GM19043 (cell line): ENCODE data around the gene SLC22A24.
"Not testable (repeated sequence)": the region's sequence is repeated elsewhere in the genome, so short reads cannot be mapped to it uniquely, and the experiment has no call there.

Source experiments
- ATAC-seq: cut with Tn5 transposase; IDR thresholded peaks from one replicate; pipeline ENCODE4 v1.9.1; 2021; ENCODE audit warnings: low read depth; ENCODE audit not compliant: unreplicated experiment

The SLC22A24 gene

GRCh38 chr11:63144121-63144520, at the start of gene SLC22A24:
Gene SLC22A24, minus strand, starts transcription at chr11:63144221. Its CDS starts 442 bp downstream, at chr11:63143779.
- ATAC-seq: no peak

GRCh38 chr11:63180536-63180935, 36.5 kb upstream of the SLC22A24 start:
- ATAC-seq: no peak

- no peak for ATAC-seq
Observed at GRCh38 chr11:63179432-63180041, 35.5 kb upstream of the SLC22A24 start.

GRCh38 chr11:63177872-63178271, 33.9 kb upstream of the SLC22A24 start:
- no peak for ATAC-seq

GRCh38 chr11:63165706-63166310, 21.8 kb upstream of the SLC22A24 start:
- ATAC-seq: no peak

- no peak for ATAC-seq
Observed at GRCh38 chr11:63155794-63156193, 11.8 kb upstream of the SLC22A24 start.

GRCh38 chr11:63146581-63146980, 2.6 kb upstream of the SLC22A24 start:
- no peak for ATAC-seq

- no peak for ATAC-seq
Observed at GRCh38 chr11:63142459-63142858, 1.6 kb downstream of the SLC22A24 start.

- ATAC-seq: no peak
Observed at GRCh38 chr11:63132985-63133775, 10.8 kb downstream of the SLC22A24 start.

- ATAC-seq: no peak
Observed at GRCh38 chr11:63099555-63099954, 44.5 kb downstream of the SLC22A24 start.

- no peak for ATAC-seq
Observed at GRCh38 chr11:63080682-63081081, 63.3 kb downstream of the SLC22A24 start.

- not testable (repeated sequence) for ATAC-seq
Observed at GRCh38 chr11:63046203-63046602, 97.8 kb downstream of the SLC22A24 start.

- no peak for ATAC-seq
Observed at GRCh38 chr11:63042596-63042995, 101.4 kb downstream of the SLC22A24 start.

GRCh38 chr11:63032457-63032856, 111.6 kb downstream of the SLC22A24 start:
- no peak for ATAC-seq
